Activated B cell treated with CpG ODN at 0.5 μM for 24 hours (primary cell): Measurements from ENCODE around the gene NEGR1. TPM values are rescaled to one million over a fixed set of nuclear protein-coding genes. Genes with fewer than 3 reads are reported as not detected.

Source experiments
- ATAC-seq: fragments of 200-7000 bp; cut with Tn5 transposase; one replicate; pipeline ENCODE4 v1.10.0; 2021; ENCODE audit warnings: low read depth, mild to moderate bottlenecking, moderate library complexity
- CTCF ChIA-PET: fragments of 350-600 bp; sonication (Branson Sonifier 250); formaldehyde crosslinking; loops from one replicate; lab custom pipeline; 2021; ENCODE audit warnings: antibody characterized with exemption; lab: Charles Lee
- POLR2A ChIA-PET: fragments of 350-600 bp; sonication (Branson Sonifier 250); formaldehyde crosslinking; loops from one replicate; lab custom pipeline; 2021; ENCODE audit warnings: antibody characterized with exemption; lab: Charles Lee
- DNase-seq: peaks from one replicate; pipeline ENCODE4 v3.0.0; 2022
- H3K27ac Mint-ChIP-seq: one replicate; pipeline ENCODE4 v1.8.0; 2020; ENCODE audit warnings: mixed read lengths
- H3K27me3 Mint-ChIP-seq: one replicate; pipeline ENCODE4 v1.8.0; 2021; ENCODE audit warnings: mixed read lengths
- H3K36me3 Mint-ChIP-seq: one replicate; pipeline ENCODE4 v1.8.0; 2021; ENCODE audit warnings: low read depth, mixed read lengths
- H3K4me1 Mint-ChIP-seq: one replicate; pipeline ENCODE4 v1.8.0; 2021; ENCODE audit warnings: mixed read lengths
- H3K4me3 Mint-ChIP-seq: one replicate; pipeline ENCODE4 v1.8.0; 2020; ENCODE audit warnings: mild to moderate bottlenecking, mixed read lengths
- H3K9me3 Mint-ChIP-seq: one replicate; pipeline ENCODE4 v1.8.0; 2020; ENCODE audit warnings: mixed read lengths
- intact Hi-C: fragments of 100-400 bp; cut with micrococcal nuclease; formaldehyde crosslinking; loops from one replicate; pipeline ENCODE4 v1.15.1; 2024
- total RNA-seq: library from RNA; stranded (reverse); gene quantifications from 2 replicates; pipeline ENCODE4 v1.2.3, GENCODE V29; 2022
- TF ChIP-seq, protein P1 (sequence below): fragments of 200-600 bp; IDR thresholded peaks from one replicate; pipeline ENCODE4 v1.8.0; 2022; ENCODE audit warnings: antibody characterized with exemption, mild to moderate bottlenecking

NEGR1 gene
- total RNA-seq, 1 donor from 2014 or later = not detected

DNA sequence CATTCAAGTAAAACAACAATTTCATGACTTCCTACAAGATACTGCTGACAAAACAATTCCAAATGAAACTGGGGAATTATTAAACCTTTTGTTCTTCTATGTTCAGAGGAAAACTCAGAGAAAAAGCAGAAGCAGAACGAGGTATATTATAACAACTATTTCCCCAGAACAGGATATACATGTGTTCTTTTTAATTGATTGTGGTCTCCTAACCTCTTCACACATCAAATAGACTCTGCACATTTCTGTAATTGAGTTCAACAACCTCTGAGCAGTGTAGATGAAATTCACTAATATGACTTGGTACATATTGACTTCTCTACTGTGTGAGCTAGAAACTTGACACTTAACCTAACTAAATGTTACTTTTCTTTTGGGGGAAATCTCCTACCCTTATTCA lies 584.2 kb downstream of the NEGR1 start:
- Mint-ChIP-seq H3K36me3 (no peaks in the 10 kb centered on the region), H3K9me3 (peaks cover 2% of the 10 kb centered on the region), H3K27ac (no peak overlapping the region), H3K4me3 (no peak overlapping the region), H3K4me1 (no peaks in the 10 kb centered on the region), H3K27me3 (no peaks in the 10 kb centered on the region)
- ChIA-PET POLR2A (no interaction called here), CTCF (no interaction called here)
- DNase-seq = no peak
- no peak for ATAC-seq
- intact Hi-C loops = no loop called here
- TF ChIP-seq, protein P1, sequence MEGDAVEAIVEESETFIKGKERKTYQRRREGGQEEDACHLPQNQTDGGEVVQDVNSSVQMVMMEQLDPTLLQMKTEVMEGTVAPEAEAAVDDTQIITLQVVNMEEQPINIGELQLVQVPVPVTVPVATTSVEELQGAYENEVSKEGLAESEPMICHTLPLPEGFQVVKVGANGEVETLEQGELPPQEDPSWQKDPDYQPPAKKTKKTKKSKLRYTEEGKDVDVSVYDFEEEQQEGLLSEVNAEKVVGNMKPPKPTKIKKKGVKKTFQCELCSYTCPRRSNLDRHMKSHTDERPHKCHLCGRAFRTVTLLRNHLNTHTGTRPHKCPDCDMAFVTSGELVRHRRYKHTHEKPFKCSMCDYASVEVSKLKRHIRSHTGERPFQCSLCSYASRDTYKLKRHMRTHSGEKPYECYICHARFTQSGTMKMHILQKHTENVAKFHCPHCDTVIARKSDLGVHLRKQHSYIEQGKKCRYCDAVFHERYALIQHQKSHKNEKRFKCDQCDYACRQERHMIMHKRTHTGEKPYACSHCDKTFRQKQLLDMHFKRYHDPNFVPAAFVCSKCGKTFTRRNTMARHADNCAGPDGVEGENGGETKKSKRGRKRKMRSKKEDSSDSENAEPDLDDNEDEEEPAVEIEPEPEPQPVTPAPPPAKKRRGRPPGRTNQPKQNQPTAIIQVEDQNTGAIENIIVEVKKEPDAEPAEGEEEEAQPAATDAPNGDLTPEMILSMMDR = no peak

DNA sequence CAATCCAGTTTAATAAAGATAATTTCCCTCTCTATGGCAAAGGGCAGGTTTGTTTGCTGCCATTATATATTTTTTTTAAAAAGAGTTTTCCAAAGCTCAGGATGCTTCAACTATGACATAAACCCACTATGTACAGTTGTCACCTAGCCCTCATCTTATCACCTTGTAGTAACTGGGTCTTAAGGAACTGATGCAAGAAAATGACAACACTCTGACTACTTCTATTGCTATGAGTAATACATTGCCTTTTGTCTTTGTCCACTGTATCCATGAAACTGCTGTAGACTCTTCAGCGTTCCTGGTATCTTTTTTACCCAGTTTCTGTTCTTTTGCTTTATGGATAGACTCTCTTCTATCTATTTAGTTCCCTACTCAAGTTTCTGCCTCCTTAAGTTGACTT lies 586.5 kb downstream of the NEGR1 start:
- Mint-ChIP-seq H3K9me3 (no peaks in the 10 kb centered on the region), H3K4me3 (no peak overlapping the region), H3K27me3 (no peaks in the 10 kb centered on the region), H3K27ac (no peak overlapping the region), H3K4me1 (no peaks in the 10 kb centered on the region), H3K36me3 (no peaks in the 10 kb centered on the region)
- ATAC-seq (no peak), DNase-seq (no peak)
- TF ChIP-seq, protein P1 = no peak
- intact Hi-C loops = no loop called here
- POLR2A ChIA-PET = no interaction called here
- CTCF ChIA-PET = no interaction called here

DNA sequence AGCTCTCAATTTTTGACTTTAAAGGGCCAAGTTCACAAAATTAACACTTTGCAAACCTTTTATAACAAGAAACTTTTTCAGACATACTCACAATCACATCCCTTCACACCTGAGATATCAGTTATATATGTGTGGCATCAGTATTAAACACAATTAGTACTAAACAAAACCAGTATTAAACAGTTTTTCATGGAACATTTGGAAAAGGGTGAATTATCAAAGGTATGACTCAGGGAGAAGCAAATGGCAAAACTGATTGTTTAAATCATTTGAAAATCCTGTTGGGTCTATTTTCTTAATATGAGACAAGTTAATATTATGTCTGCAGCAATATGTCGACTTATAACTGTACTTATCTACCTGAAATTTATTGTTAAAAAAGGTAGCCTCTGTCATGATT lies 587.3 kb downstream of the NEGR1 start:
- TF ChIP-seq, protein P1 = no peak
- ChIA-PET POLR2A (no interaction called here), CTCF (no interaction called here)
- intact Hi-C loops = no loop called here
- Mint-ChIP-seq H3K27me3 (no peaks in the 10 kb centered on the region), H3K36me3 (no peaks in the 10 kb centered on the region), H3K27ac (no peak overlapping the region), H3K9me3 (no peaks in the 10 kb centered on the region), H3K4me3 (no peak overlapping the region), H3K4me1 (no peaks in the 10 kb centered on the region)
- ATAC-seq (no peak), DNase-seq (no peak)

DNA sequence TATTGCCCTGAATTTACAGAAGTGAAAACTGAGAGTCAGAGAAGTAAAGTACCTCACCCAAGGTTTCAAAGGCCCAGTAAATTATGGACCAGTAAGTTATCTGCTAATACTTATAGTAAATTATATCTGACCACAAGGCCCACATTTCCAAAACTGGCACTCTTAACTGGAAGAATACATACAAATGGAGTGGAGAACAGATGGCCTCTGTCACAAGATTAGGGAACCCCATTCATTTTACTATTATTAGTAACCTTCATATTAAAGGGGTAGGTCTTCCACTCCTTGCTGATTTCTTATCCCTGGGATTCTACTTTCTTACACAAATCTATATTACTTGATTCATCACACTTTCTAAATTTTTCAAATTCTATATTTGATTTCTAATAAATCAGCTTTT lies 588.8 kb downstream of the NEGR1 start:
- TF ChIP-seq, protein P1 = no peak
- Mint-ChIP-seq H3K4me1 (no peaks in the 10 kb centered on the region), H3K27me3 (no peaks in the 10 kb centered on the region), H3K9me3 (no peaks in the 10 kb centered on the region), H3K4me3 (no peak overlapping the region), H3K27ac (no peak overlapping the region), H3K36me3 (no peaks in the 10 kb centered on the region)
- ChIA-PET CTCF (no interaction called here), POLR2A (no interaction called here)
- intact Hi-C loops = no loop called here
- DNase-seq = no peak
- ATAC-seq = no peak

DNA sequence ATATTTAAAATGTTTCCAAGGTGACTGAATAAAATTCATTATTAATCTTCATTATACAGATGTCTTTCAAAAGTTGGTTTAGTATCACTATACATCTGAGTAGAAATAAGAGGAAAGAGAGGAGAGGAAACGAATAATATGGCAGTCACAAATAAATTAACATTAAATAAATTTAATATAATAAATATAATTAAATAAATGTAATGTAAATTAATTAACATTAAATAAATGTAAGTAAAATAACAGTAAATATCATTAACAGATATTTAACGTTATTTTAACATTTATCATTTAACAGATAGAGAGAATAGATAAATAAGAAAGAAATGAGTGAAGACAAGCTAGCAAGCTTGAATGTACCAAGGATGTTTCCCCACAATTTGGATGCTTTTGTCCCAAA lies 592.7 kb downstream of the NEGR1 start:
- H3K4me1 Mint-ChIP-seq = no peaks in the 10 kb centered on the region
- H3K4me3 Mint-ChIP-seq = no peak overlapping the region
- H3K36me3 Mint-ChIP-seq = no peaks in the 10 kb centered on the region
- TF ChIP-seq, protein P1 = no peak
- no peaks in the 10 kb centered on the region for H3K9me3 Mint-ChIP-seq
- no peak for ATAC-seq
- POLR2A ChIA-PET = no interaction called here
- DNase-seq = no peak
- intact Hi-C loops = no loop called here
- CTCF ChIA-PET = no interaction called here
- H3K27ac Mint-ChIP-seq = no peak overlapping the region
- no peaks in the 10 kb centered on the region for H3K27me3 Mint-ChIP-seq
